ENCODE data around the gene CCDC106. TPM values are rescaled to one million over a fixed set of nuclear protein-coding genes. Genes with fewer than 3 reads are reported as not detected.
A peak's percentile ranks its signal among the peaks of the same experiment; 100 is the strongest.

CCDC106 gene
- total RNA-seq, 1 donor from 2014 or later, result 9.4 TPM

DNA sequence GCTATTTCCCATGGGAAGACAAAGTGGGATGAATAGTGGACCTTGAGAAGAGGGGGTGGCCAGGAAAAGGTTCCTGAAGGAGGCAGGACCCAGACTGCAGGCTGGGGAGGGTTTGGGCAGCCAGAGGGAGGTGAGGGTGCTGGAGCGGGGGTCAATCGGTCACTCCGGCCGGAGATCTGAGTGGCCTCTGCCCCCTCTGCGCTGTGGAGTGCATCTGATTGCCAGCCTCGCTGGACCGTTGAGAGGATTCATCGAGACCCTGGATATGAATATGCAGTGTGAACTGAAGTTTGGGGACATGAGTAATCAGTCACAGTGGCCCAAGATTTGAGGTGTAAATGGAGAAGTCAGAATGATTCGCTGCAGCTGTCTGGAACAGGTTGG lies 12.7 kb upstream of the CCDC106 start:
- DNase-seq (ENCODE audit: low spot score in 2 of 2) (no peak), FAIRE-seq (no peak)

GRCh38 chr19:55635856-55636440 lies 12.1 kb upstream of the CCDC106 start:
- DNase-seq (ENCODE audit: low spot score in 2 of 2), result no peak
- FAIRE-seq, result no peak

DNA sequence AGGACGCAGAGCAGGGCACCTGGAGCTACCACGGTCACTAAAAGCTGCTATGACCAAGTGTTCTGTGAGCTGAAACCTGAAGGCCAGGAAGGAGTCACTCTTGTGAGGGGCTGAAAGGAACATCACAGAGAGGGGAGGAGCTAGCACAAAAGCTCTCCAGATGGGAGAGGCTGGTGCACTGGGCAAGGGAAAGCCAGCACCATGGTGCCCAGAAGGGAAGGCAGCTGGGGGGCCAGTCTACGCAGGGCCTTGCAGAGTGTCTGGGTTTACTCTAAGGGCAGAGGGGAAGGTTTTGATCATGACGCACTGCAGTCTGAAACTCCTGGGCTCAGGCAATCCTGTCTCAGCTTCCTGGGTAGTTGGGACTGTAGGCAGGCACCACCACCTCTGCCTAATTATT lies 11.3 kb upstream of the CCDC106 start:
- no peak for FAIRE-seq
- DNase-seq (ENCODE audit: low spot score in 2 of 2), result no peak

- DNase-seq (ENCODE audit: low spot score in 2 of 2) (no peak), FAIRE-seq (no peak)
Observed at GRCh38 chr19:55637534-55637933, 10.5 kb upstream of the CCDC106 start.

- DNase-seq (ENCODE audit: low spot score in 2 of 2), result no peak
- no peak for FAIRE-seq
Observed at GRCh38 chr19:55638864-55639359, 9.1 kb upstream of the CCDC106 start.

- FAIRE-seq, result no peak
- peak; percentile 61 to 71 for DNase-seq (ENCODE audit: low spot score in 2 of 2)
Observed at GRCh38 chr19:55640043-55640576, 7.9 kb upstream of the CCDC106 start.

DNA sequence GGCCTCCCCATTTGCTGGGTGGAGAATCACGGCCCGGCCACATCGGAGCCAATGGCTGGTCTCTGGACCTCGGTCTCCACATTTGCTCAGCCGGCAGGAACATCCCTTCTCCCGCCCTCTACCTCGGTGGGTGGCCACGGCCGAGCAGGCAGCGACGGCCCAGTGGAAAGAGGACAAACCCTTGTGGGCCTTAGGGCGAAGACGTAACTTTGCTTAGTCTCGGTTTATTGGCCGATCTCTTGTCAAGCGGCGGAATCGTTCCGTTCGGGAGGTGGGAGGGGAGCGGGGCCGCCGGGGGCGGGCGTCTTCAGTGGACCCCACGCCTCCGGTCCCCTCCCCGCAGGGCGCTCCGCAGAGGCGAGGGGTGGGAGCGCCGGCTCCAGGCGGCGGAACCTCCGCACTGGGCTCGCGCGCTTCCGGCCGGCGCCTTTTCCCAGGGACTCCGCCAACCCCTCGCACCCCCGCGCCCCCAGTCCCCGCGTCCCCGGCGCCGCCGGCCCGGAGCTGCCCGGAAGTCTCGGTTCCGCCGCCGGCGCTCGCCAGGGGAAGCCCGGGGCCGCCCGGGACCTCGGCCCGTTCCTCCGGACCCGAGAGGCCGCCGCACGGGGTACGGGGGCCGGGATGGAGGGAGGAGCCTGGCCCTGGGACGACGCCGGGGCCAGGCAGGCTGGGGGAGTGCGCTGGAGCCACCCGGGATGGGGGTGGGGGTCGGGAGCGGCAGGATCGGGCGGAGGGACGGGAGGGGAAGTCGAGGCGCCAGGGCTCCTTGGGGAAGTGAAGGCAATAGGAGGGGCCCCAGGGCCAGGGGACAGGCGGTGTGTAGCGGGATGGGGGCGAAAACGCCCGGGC lies 7.2 kb upstream of the CCDC106 start, which contains the start of gene ZNF580:
ZNF580 (plus strand) TSS at position 426 of the 849 bp plus-strand sequence. CDS start 1,507 bp downstream, outside the sequence.
- FAIRE-seq (no peak), DNase-seq (ENCODE audit: low spot score in 2 of 2) (peak; percentile 82 to 87)

GRCh38 chr19:55641426-55642152 lies 6.4 kb upstream of the CCDC106 start:
- FAIRE-seq (no peak), DNase-seq (ENCODE audit: low spot score in 2 of 2) (no peak)

- DNase-seq (ENCODE audit: low spot score in 2 of 2) (no peak), FAIRE-seq (no peak)
Observed at GRCh38 chr19:55642153-55643002, 5.6 kb upstream of the CCDC106 start.

DNA sequence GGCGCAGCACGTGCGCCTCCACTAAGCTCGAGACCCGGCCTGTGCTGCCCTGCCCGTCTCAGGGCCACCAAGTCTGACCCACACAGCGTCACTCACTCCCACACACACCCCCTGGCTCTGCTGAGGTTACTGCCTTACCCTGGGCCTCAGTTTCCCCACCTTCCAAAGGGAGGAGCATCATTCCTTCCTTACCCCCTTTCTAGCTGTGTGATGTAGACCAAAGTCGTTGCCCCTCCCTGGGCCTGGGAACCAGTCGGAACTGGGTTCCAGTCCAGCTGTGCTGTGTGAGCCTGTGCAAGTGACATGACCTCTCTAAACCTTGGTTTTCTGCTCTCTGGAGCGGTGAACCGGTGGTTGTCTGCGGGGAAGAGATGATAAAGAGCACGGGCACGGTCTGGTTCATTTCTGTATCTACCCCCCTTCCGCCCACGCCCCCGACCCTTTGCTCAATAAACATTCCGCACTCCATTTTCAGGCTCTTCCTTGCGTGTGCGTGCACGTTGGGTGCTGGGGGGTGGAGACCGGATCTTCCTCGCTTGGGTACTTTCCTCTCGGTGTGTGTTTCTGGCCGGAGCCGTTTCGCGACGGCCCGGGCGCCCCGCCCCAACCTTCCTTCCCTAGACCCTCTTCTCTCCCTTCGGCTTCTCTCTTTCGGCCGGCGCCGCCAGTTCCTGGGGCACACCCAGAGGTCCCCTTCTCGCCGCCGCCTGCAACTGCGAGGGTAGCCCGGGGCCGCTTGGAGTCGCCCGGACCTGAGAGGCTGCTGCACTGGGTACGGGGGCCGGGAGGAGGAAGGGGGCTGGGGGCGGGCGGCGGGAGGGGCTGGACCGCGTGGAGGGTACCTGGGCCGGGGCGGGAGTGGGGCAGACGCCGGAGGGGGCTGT lies 4.8 kb upstream of the CCDC106 start, which contains the start of gene ZNF581:
ZNF581 (plus strand) TSS at position 647 of the 884 bp plus-strand sequence. CDS start 923 bp downstream, outside the sequence.
- DNase-seq (ENCODE audit: low spot score in 2 of 2) (peak; percentile 80 to 92), FAIRE-seq (no peak)

DNA sequence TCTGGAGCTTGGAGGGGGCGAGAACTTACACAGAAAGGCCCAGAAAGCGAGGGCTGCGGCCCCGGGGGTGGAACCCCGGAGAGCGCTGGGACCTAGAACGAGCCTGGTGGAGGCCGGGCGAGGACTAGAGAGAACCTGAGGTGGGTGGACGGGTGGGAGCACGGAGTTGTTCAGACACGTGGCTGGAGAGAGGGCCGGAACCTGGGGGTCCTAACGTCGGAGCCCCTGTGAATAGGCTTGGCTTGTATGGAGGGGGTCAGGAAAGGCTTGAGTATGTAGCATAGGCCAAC lies 4.2 kb upstream of the CCDC106 start:
- FAIRE-seq, result no peak

GRCh38 chr19:55644191-55644833 lies 3.7 kb upstream of the CCDC106 start:
- FAIRE-seq, result no peak
- no peak for DNase-seq (ENCODE audit: low spot score in 2 of 2)

More for the DNA sequence above, 4.2 kb upstream of the CCDC106 start:
- no peak for DNase-seq (ENCODE audit: low spot score in 2 of 2)

- FAIRE-seq (no peak), DNase-seq (ENCODE audit: low spot score in 2 of 2) (no peak)
Observed at GRCh38 chr19:55644842-55645511, 3.0 kb upstream of the CCDC106 start.

- DNase-seq (ENCODE audit: low spot score in 2 of 2), result no peak
- no peak for FAIRE-seq
Observed at GRCh38 chr19:55645512-55645881, 2.5 kb upstream of the CCDC106 start.

- DNase-seq (ENCODE audit: low spot score in 2 of 2) (no peak), FAIRE-seq (no peak)
Observed at GRCh38 chr19:55646889-55647731, 902 bp upstream of the CCDC106 start.

GRCh38 chr19:55648585-55649267 lies 714 bp downstream of the CCDC106 start:
- DNase-seq (ENCODE audit: low spot score in 2 of 2), result no peak
- FAIRE-seq, result no peak
